DLD1 (cell line): Measurements from ENCODE around the gene DGKB.

Experiments used
- in situ Hi-C: cut with HindIII; loops from 2 replicates; pipeline ENCODE4 v1.10.0; 2017; ENCODE audit warnings: low sequenced_read_pairs

DGKB gene

GRCh38 chr7:14691034-14691433 lies 211.5 kb downstream of the DGKB start:
- in situ Hi-C loops = no loop called here

- in situ Hi-C loops = no loop called here
Measured at GRCh38 chr7:14690486-14690885, 212.1 kb downstream of the DGKB start.

- in situ Hi-C loops = no loop called here
Measured at GRCh38 chr7:14690075-14690474, 212.5 kb downstream of the DGKB start.

GRCh38 chr7:14688208-14688607 lies 214.3 kb downstream of the DGKB start:
- in situ Hi-C loops = no loop called here

- in situ Hi-C loops = no loop called here
Measured at GRCh38 chr7:14687777-14688176, 214.8 kb downstream of the DGKB start.

GRCh38 chr7:14687241-14687640 lies 215.3 kb downstream of the DGKB start:
- in situ Hi-C loops = no loop called here

- in situ Hi-C loops = no loop called here
Measured at GRCh38 chr7:14685167-14685566, 217.4 kb downstream of the DGKB start.

- in situ Hi-C loops = no loop called here
Measured at GRCh38 chr7:14682910-14683465, 219.6 kb downstream of the DGKB start.

GRCh38 chr7:14676896-14677295 lies 225.7 kb downstream of the DGKB start:
- in situ Hi-C loops = no loop called here

GRCh38 chr7:14673202-14673601 lies 229.3 kb downstream of the DGKB start:
- in situ Hi-C loops = no loop called here

- in situ Hi-C loops = no loop called here
Measured at GRCh38 chr7:14666913-14667312, 235.6 kb downstream of the DGKB start.

GRCh38 chr7:14666304-14666703 lies 236.2 kb downstream of the DGKB start:
- in situ Hi-C loops = no loop called here

GRCh38 chr7:14639801-14640200 lies 262.8 kb downstream of the DGKB start:
- in situ Hi-C loops = no loop called here

- in situ Hi-C loops = no loop called here
Measured at GRCh38 chr7:14639329-14639728, 263.2 kb downstream of the DGKB start.

- in situ Hi-C loops = no loop called here
Measured at GRCh38 chr7:14637968-14638367, 264.6 kb downstream of the DGKB start.

- in situ Hi-C loops = no loop called here
Measured at GRCh38 chr7:14635955-14636354, 266.6 kb downstream of the DGKB start.

GRCh38 chr7:14630048-14630447 lies 272.5 kb downstream of the DGKB start:
- in situ Hi-C loops = no loop called here

GRCh38 chr7:14628516-14628915 lies 274.0 kb downstream of the DGKB start:
- in situ Hi-C loops = no loop called here

- in situ Hi-C loops = no loop called here
Measured at GRCh38 chr7:14626076-14626475, 276.5 kb downstream of the DGKB start.

- in situ Hi-C loops = no loop called here
Measured at GRCh38 chr7:14622559-14622958, 280.0 kb downstream of the DGKB start.

GRCh38 chr7:14606101-14606500 lies 296.4 kb downstream of the DGKB start:
- in situ Hi-C loops = no loop called here

GRCh38 chr7:14604606-14605005 lies 297.9 kb downstream of the DGKB start:
- in situ Hi-C loops = no loop called here

GRCh38 chr7:14602851-14603250 lies 299.7 kb downstream of the DGKB start:
- in situ Hi-C loops = no loop called here
